Measurements from ENCODE around the gene EGFL8. TPM values are rescaled to one million over a fixed set of nuclear protein-coding genes. Genes with fewer than 3 reads are reported as not detected.
"Not testable (repeated sequence)": the region's sequence is repeated elsewhere in the genome, so short reads cannot be mapped to it uniquely, and the experiment has no call there.

The EGFL8 gene
- total RNA-seq, 1 donor from 2014 or later = 11.5 TPM

DNA sequence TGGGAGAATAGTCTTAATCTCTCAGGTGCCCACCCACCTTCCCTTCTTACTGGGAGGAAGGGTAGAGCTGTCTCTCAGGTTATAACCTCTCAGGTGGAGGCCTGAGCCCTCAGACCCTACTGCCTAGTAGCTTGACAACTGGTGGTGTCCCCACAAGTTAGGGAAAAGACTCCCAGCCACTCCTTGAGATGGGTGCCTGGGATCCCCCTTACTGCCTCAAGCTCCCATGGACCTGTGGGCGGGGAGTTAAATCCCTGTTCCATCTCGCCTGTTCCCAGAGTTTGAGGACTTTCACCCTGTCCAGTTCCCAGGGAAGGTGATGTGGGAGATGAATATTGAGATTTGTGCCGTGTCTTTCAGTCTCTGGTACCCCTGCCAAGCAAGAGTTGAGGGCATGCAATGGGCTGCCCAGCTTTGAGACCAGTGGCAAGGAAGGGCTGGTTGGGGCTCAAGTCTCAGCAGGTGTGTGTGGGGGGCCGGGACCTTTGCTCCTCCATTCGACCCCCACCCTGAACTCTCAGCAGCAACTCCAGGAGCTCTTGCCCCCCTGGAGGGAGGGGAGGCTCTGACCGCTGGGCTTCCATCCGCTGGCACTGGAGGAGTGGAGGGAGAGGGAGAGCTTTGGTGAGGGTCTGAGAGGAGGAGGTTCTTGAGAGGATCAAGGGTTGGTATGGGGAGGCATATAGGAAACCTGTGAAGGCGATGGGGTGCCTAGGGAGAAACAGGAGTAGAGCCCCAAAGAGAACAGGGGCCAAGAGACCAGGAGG is 26.7 kb downstream of the EGFL8 start:
- intact Hi-C loops (cut with micrococcal nuclease) = loop anchor here (5.0 to 10.0 kb wide), 2 partner anchors 644 to 1011 kb away; partner anchors contain the start of genes HSD17B8, RXRB, SLC39A7 and TAP2
- no peak for DNase-seq (ENCODE audit: low spot score)
- Mint-ChIP-seq H3K27ac (peak overlapping the region; percentile 95), H3K9me3 (no peaks in the 10 kb centered on the region), H3K27me3 (ENCODE audit: low read depth) (no peaks in the 10 kb centered on the region), H3K4me1 (ENCODE audit: low read depth) (peaks cover 53% of the 10 kb centered on the region), H3K36me3 (ENCODE audit: low read depth) (peaks cover 52% of the 10 kb centered on the region), H3K4me3 (ENCODE audit: low read depth) (peak overlapping the region; percentile 97)

DNA sequence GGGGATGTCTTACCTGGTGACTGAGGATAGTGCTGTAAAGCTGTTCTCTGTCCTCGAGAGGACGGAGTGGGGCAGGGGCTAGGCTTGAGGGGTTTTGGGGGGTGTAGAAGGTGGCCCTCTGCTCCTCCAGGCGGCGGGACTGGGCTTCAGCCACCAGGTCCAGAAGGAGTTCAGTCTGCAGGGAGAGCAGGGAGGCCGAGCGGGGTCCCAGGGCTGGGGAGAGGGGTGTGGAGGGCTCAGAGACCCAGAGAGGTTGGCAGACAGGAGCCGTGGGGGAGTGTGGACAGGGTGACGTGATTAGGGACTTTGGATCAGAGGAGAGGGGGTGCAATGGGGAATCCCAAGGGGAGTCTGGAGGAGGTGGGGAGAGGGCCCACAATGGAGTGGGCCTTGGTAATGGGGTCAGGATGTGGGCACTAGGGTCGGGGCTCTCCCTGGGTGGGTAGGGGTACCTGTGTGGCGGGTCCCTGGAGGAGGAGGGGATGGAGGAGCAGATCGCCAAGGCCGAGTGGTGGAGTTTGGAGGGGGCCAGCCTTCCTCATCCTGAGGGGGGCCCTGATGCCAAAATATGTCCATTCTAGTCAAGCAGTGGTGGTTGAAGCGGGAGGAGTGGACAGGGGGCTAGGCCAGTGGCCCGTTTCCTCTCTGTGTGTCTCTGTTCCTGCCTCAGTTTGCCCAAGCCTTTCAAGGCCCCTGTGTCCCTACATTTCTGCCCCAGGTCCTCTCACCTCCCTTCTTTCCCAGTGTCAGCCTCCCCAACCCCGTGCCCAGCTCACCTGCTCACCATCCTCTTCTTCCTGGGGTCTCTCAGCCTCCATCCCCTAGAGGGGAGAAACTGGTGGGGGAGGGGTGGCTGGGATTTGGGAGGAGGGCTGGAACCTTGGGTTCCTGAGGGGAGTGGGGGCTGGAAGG is 27.6 kb downstream of the EGFL8 start:
- DNase-seq (ENCODE audit: low spot score) = no peak
- peaks cover 43% of the 10 kb centered on the region for H3K36me3 Mint-ChIP-seq (ENCODE audit: low read depth)
- H3K4me1 Mint-ChIP-seq (ENCODE audit: low read depth) = peaks cover 49% of the 10 kb centered on the region

GRCh38 chr6:32192608-32193039 is 28.2 kb downstream of the EGFL8 start, which contains the start of gene GPSM3:
GPSM3 (minus strand) TSS chr6:32192643; CDS start chr6:32192513, 130 bp downstream.
- H3K9me3 Mint-ChIP-seq = no peaks in the 10 kb centered on the region
- H3K36me3 Mint-ChIP-seq (ENCODE audit: low read depth) = peaks cover 36% of the 10 kb centered on the region
- intact Hi-C loops (cut with micrococcal nuclease) = loop anchor here (5.0 to 10.0 kb wide), 2 partner anchors 642 to 1010 kb away; partner anchors contain the start of genes HSD17B8, RXRB, SLC39A7 and TAP2
- peak; percentile 53 for DNase-seq (ENCODE audit: low spot score)
- peak within 1 kb of the TSS; percentile 95 for H3K27ac Mint-ChIP-seq
- H3K4me3 Mint-ChIP-seq (ENCODE audit: low read depth) = peak within 1 kb of the TSS; percentile 97
- H3K27me3 Mint-ChIP-seq (ENCODE audit: low read depth) = no peaks in the 10 kb centered on the region
- peaks cover 46% of the 10 kb centered on the region for H3K4me1 Mint-ChIP-seq (ENCODE audit: low read depth)

More for the DNA sequence above, 27.6 kb downstream of the EGFL8 start:
- Mint-ChIP-seq H3K27me3 (ENCODE audit: low read depth) (no peaks in the 10 kb centered on the region), H3K27ac (peak overlapping the region; percentile 95), H3K4me3 (ENCODE audit: low read depth) (peak overlapping the region; percentile 97), H3K9me3 (no peaks in the 10 kb centered on the region)
- intact Hi-C loops (cut with micrococcal nuclease) = loop anchor here (5.0 to 10.0 kb wide), 2 partner anchors 643 to 1010 kb away; partner anchors contain the start of genes HSD17B8, RXRB, SLC39A7 and TAP2

GRCh38 chr6:32193096-32193495 is 28.7 kb downstream of the EGFL8 start:
- H3K4me3 Mint-ChIP-seq (ENCODE audit: low read depth) = peak overlapping the region; percentile 97
- peaks cover 45% of the 10 kb centered on the region for H3K4me1 Mint-ChIP-seq (ENCODE audit: low read depth)
- H3K36me3 Mint-ChIP-seq (ENCODE audit: low read depth) = peaks cover 32% of the 10 kb centered on the region
- not testable (repeated sequence) for H3K9me3 Mint-ChIP-seq; H3K27me3 Mint-ChIP-seq (ENCODE audit: low read depth); DNase-seq (ENCODE audit: low spot score)
- H3K27ac Mint-ChIP-seq = peak overlapping the region; percentile 95
- intact Hi-C loops (cut with micrococcal nuclease) = loop anchor here (5.0 to 10.0 kb wide), 2 partner anchors 642 to 1009 kb away; partner anchors contain the start of genes HSD17B8, RXRB, SLC39A7 and TAP2

DNA sequence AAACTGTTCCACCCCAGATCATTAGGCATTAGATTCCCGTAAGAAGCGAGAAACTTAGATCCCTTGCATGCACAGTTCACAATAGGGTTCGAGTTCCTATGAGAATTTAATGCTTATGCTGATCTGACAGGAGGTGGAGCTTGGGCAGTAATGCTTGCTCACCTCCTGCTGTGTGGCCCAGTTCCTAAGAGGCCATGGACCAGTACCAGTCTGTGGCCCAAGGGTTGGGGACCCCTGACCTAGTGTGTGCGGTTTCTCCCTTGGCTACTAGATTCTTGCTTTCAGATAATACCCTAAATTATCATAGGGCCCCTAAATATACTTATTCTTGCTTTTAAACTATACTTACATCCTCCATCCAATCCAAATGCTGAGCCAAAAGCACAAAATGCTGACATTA is 30.0 kb downstream of the EGFL8 start:
- H3K27me3 Mint-ChIP-seq (ENCODE audit: low read depth) = no peaks in the 10 kb centered on the region
- peak overlapping the region; percentile 98 for H3K4me3 Mint-ChIP-seq (ENCODE audit: low read depth)
- DNase-seq (ENCODE audit: low spot score) = no peak
- intact Hi-C loops (cut with micrococcal nuclease) = loop anchor here (2.0 to 10.0 kb wide), 3 partner anchors 640 to 1008 kb away; partner anchors contain the start of genes HSD17B8, RXRB, SLC39A7 and TAP2
- peaks cover 33% of the 10 kb centered on the region for H3K4me1 Mint-ChIP-seq (ENCODE audit: low read depth)
- peaks cover 19% of the 10 kb centered on the region for H3K36me3 Mint-ChIP-seq (ENCODE audit: low read depth)
- H3K27ac Mint-ChIP-seq = peak overlapping the region; percentile 99
- no peaks in the 10 kb centered on the region for H3K9me3 Mint-ChIP-seq

DNA sequence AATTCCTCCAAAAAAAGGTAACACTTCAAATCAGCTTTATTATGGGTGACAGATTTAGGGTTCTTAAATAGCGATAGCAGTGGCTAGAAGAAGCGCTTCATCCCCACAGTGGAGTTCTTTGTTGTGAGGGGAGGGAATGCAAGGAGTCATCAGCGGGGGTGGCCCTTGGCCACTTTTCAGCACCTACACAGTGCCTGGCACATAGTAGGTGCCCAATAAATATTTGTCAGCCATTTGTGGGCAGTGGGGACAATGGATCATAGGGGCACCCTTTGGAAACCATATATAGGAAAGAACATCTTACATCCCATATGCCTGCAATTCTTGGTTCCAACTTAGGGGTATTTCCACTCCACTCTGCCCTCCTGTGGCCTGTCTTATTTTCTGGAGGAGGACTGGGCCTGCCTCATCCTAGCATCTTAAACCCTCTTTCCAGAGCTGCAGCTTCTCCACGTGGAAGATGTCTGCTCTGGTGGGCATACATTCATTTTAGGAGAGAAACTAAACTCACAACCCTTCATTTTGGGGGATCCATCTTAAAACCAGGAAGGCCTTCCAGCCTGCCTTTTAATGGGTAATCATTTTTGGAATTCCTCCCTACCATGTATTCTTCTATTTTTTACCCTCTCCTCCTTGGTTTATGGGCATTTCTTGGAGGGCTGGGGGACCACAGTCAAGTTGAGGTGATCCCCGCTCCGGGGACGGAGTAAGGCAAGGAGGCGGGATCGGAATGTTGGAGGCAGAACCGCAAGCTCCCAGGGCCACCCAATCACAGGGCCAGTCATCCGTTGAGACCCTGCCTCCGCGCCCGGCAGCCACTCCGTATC is 30.6 kb downstream of the EGFL8 start:
- intact Hi-C loops (cut with micrococcal nuclease) = loop anchor here (1.0 to 10.0 kb wide), 6 partner anchors 17 to 1502 kb away; partner anchors contain the start of genes ATF6B, HSD17B8, RNF5 and RXRB
- Mint-ChIP-seq H3K27ac (peak overlapping the region; percentile 99), H3K27me3 (ENCODE audit: low read depth) (no peaks in the 10 kb centered on the region), H3K4me3 (ENCODE audit: low read depth) (peak overlapping the region; percentile 98), H3K4me1 (ENCODE audit: low read depth) (peaks cover 33% of the 10 kb centered on the region), H3K36me3 (ENCODE audit: low read depth) (peaks cover 18% of the 10 kb centered on the region), H3K9me3 (no peaks in the 10 kb centered on the region)
- DNase-seq (ENCODE audit: low spot score) = peak; percentile 40

- Mint-ChIP-seq H3K27me3 (ENCODE audit: low read depth) (no peaks in the 10 kb centered on the region), H3K27ac (peak overlapping the region; percentile 99), H3K36me3 (ENCODE audit: low read depth) (peaks cover 13% of the 10 kb centered on the region), H3K9me3 (no peaks in the 10 kb centered on the region), H3K4me1 (ENCODE audit: low read depth) (peaks cover 33% of the 10 kb centered on the region), H3K4me3 (ENCODE audit: low read depth) (peak overlapping the region; percentile 98)
- peak; percentile 100 for DNase-seq (ENCODE audit: low spot score)
- intact Hi-C loops (cut with micrococcal nuclease) = loop anchor here (1.0 to 10.0 kb wide), 5 partner anchors 17 to 1502 kb away; partner anchors contain the start of genes ATF6B, RNF5 and TAP2
Observed at GRCh38 chr6:32195652-32195901, 31.2 kb downstream of the EGFL8 start.

DNA sequence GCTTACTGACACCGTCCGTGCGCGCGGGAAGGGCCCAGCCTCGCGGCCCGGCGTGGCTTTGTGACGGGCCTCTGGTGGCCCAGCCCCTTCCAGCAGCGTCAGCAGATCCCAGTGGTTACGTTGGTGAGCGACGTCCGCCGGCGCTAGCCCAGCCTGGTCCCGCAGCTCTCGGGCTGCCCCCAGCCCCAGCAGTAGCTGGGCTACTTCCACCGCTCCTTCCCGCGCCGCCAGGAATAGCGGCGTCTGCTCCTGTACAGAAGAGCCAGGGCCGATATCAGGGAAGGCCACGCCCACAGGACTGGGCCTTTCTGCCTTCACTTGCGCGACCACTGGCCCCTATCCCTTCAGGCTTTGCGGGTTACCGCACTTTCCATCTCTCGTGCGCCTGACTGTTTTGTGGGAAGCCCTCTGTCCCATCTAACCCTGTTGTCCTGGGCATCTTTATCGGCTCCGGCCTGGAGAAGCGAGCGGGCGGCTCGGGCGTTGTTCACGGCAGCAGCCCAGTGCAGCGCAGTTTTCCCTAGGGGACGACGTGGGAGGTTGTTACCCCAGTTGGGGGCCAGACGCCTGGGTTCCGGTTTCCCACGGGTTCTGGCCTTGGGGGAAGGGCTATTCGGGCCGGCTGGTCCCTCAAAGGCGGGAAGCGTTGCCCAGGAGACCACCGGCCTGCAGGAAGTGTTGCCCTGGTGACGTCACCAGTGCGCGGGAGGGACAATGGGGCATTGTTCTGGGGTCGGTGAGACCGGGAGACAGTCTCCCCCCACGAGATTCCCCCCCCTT is 31.7 kb downstream of the EGFL8 start:
- Mint-ChIP-seq H3K36me3 (ENCODE audit: low read depth) (peaks cover 10% of the 10 kb centered on the region), H3K4me1 (ENCODE audit: low read depth) (peaks cover 31% of the 10 kb centered on the region), H3K27me3 (ENCODE audit: low read depth) (no peaks in the 10 kb centered on the region), H3K27ac (peak overlapping the region; percentile 99), H3K9me3 (no peaks in the 10 kb centered on the region), H3K4me3 (ENCODE audit: low read depth) (peak overlapping the region; percentile 98)
- intact Hi-C loops (cut with micrococcal nuclease) = loop anchor here (1.0 to 10.0 kb wide), 5 partner anchors 18 to 1501 kb away; partner anchors contain the start of genes ATF6B, RNF5 and TAP2
- peak; percentile 46 for DNase-seq (ENCODE audit: low spot score)

DNA sequence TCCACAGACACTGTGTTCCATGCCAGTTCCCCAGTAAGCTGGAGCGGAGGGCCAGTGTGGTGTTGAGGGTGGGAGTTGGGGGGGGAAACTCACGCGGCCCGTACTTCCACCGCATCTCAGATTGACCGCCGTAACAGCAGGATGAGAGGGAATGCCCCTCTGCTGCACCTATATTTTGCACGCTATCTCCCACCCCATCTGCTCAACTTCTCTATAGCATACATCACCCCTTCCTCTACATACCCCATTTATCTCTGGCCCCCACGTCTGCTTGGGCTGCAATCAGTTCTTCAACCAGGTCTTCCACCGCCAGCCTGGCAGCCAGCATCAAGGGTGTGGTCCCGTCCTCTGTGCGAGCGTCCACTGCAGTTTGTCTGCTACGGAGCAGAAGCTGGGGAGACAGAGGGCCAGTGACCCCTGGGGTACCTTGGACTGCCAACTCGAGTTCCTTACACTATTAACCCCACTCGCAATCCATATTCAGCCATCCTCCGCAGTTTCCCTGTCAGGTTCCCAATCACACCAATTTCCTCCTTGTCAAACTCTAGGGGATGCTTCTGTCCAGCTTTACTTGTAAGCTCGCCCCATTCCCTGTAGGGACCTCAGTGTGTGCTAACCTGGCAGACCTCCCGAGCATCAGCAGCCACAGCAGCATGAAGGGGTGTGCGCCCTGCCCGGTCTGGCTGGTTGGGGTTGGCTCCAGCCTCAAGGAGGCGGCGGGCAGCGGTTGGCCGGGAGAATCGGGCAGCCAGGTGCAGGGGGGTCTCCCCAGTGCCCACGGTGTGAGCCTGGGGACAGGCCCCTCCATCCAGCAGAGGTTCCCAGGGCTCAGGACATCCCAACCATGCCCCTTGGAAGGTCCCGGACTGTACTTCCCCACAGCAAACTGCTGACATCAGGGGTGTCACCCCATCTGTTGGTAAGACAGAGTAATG is 32.6 kb downstream of the EGFL8 start:
- DNase-seq (ENCODE audit: low spot score) = no peak
- peak overlapping the region; percentile 98 for H3K4me3 Mint-ChIP-seq (ENCODE audit: low read depth)
- H3K27me3 Mint-ChIP-seq (ENCODE audit: low read depth) = no peaks in the 10 kb centered on the region
- peak overlapping the region; percentile 99 for H3K27ac Mint-ChIP-seq
- H3K36me3 Mint-ChIP-seq (ENCODE audit: low read depth) = peaks cover 2% of the 10 kb centered on the region
- H3K9me3 Mint-ChIP-seq = no peaks in the 10 kb centered on the region
- intact Hi-C loops (cut with micrococcal nuclease) = loop anchor here (5.0 to 10.0 kb wide), 2 partner anchors 638 to 1500 kb away; partner anchors contain the start of gene TAP2
- H3K4me1 Mint-ChIP-seq (ENCODE audit: low read depth) = peaks cover 25% of the 10 kb centered on the region

- DNase-seq (ENCODE audit: low spot score) = no peak
- H3K36me3 Mint-ChIP-seq (ENCODE audit: low read depth) = no peaks in the 10 kb centered on the region
- no peaks in the 10 kb centered on the region for H3K27me3 Mint-ChIP-seq (ENCODE audit: low read depth)
- intact Hi-C loops (cut with micrococcal nuclease) = loop anchor here (5.0 to 10.0 kb wide), 2 partner anchors 636 to 1499 kb away; partner anchors contain the start of gene TAP2
- H3K4me3 Mint-ChIP-seq (ENCODE audit: low read depth) = no peak overlapping the region
- no peaks in the 10 kb centered on the region for H3K9me3 Mint-ChIP-seq
- peaks cover 24% of the 10 kb centered on the region for H3K4me1 Mint-ChIP-seq (ENCODE audit: low read depth)
- H3K27ac Mint-ChIP-seq = no peak overlapping the region
Observed at GRCh38 chr6:32198345-32198696, 33.9 kb downstream of the EGFL8 start.

Measured in activated T-helper 2 cell treated with anti-CD3 and anti-CD28 coated beads, Interferon-gamma antibody, Interleukin-2, Interleukin-4, amounts not matched to agents 10 μg/mL and 5 μg/mL and 100 μg/mL, durations not matched to agents 14 hours and 24 hours and 36 hours (primary cell).